H9 (cell line): Measurements from ENCODE around the gene DDX39A. TPM values are rescaled to one million over a fixed set of nuclear protein-coding genes. Genes with fewer than 3 reads are reported as not detected.

Experiments used
- DNase-seq: peaks from one replicate; pipeline ENCODE4 v3.0.0-alpha.2; 2017
- H2AFZ ChIP-seq: one replicate; pipeline ENCODE4 v1.6.1; 2013; ENCODE audit warnings: mild to moderate bottlenecking, low read length, control low read depth, moderate library complexity
- H2AK5ac ChIP-seq: 2 replicates; pipeline ENCODE4 v1.6.1; 2013; ENCODE audit warnings: low read length, control low read depth, mixed read lengths; ENCODE audit not compliant: insufficient read length
- H2BK120ac ChIP-seq: one replicate; pipeline ENCODE4 v1.6.1; 2013; ENCODE audit warnings: low read depth, mild to moderate bottlenecking, low read length, control low read depth, inconsistent platforms; ENCODE audit not compliant: poor library complexity, severe bottlenecking
- H2BK12ac ChIP-seq: 2 replicates; pipeline ENCODE4 v1.6.1; 2013; ENCODE audit warnings: low read length, control low read depth, mixed read lengths, low read depth; ENCODE audit not compliant: insufficient read length
- H2BK15ac ChIP-seq: 2 replicates; pipeline ENCODE4 v1.6.1; 2013; ENCODE audit warnings: low read depth, low read length, control low read depth
- H2BK20ac ChIP-seq: one replicate; pipeline ENCODE4 v1.6.1; 2013; ENCODE audit warnings: low read depth, mild to moderate bottlenecking, low read length, control low read depth, inconsistent platforms; ENCODE audit not compliant: poor library complexity, severe bottlenecking
- H2BK5ac ChIP-seq: 2 replicates; pipeline ENCODE4 v1.6.1; 2013; ENCODE audit warnings: low read length, control low read depth, mixed read lengths; ENCODE audit not compliant: insufficient read length
- H3K14ac ChIP-seq: 2 replicates; pipeline ENCODE4 v1.6.1; 2013; ENCODE audit warnings: low read length, control low read depth; ENCODE audit not compliant: insufficient read depth
- H3K18ac ChIP-seq: 2 replicates; pipeline ENCODE4 v1.6.1; 2013; ENCODE audit warnings: low read depth, mild to moderate bottlenecking, mixed read lengths, low read length, control low read depth; ENCODE audit not compliant: insufficient read length
- H3K23ac ChIP-seq: 2 replicates; pipeline ENCODE4 v1.6.1; 2013; ENCODE audit warnings: low read length, control low read depth, mixed read lengths, low read depth; ENCODE audit not compliant: insufficient read length
- H3K23me2 ChIP-seq: 2 replicates; pipeline ENCODE4 v1.6.1; 2013; ENCODE audit warnings: low read depth, mild to moderate bottlenecking, mixed read lengths, low read length, control low read depth; ENCODE audit not compliant: insufficient read length, poor library complexity, severe bottlenecking
- H3K27ac ChIP-seq: 2 replicates; pipeline ENCODE4 v1.5.1; 2013; ENCODE audit warnings: low read length, control low read depth, mixed read lengths, low read depth; ENCODE audit not compliant: insufficient read length
- H3K27me3 ChIP-seq: 2 replicates; pipeline ENCODE4 v1.6.1; 2013; ENCODE audit warnings: low read length, control low read depth, inconsistent platforms; ENCODE audit not compliant: insufficient read depth
- H3K4ac ChIP-seq: 2 replicates; pipeline ENCODE4 v1.6.1; 2013; ENCODE audit warnings: low read depth, mild to moderate bottlenecking, control low read depth, inconsistent platforms, low read length, moderate library complexity
- H3K4me1 ChIP-seq: 2 replicates; pipeline ENCODE4 v1.6.1; 2013; ENCODE audit warnings: low read length, control low read depth, inconsistent platforms; ENCODE audit not compliant: insufficient read depth
- H3K4me2 ChIP-seq: 2 replicates; pipeline ENCODE4 v1.6.1; 2013; ENCODE audit warnings: low read length, control low read depth, mixed read lengths; ENCODE audit not compliant: insufficient read length, insufficient read depth
- H3K56ac ChIP-seq: 2 replicates; pipeline ENCODE4 v1.6.1; 2013; ENCODE audit warnings: low read depth, mild to moderate bottlenecking, mixed read lengths, low read length, control low read depth; ENCODE audit not compliant: insufficient read length
- H3K79me1 ChIP-seq: 2 replicates; pipeline ENCODE4 v1.6.1; 2013; ENCODE audit warnings: low read depth, mild to moderate bottlenecking, moderate library complexity, low read length, control low read depth, inconsistent platforms; ENCODE audit not compliant: insufficient read depth, poor library complexity, severe bottlenecking
- H3K79me2 ChIP-seq: 2 replicates; pipeline ENCODE4 v1.6.1; 2013; ENCODE audit warnings: low read length, control low read depth, inconsistent platforms; ENCODE audit not compliant: insufficient read depth
- H3K9ac ChIP-seq: 2 replicates; pipeline ENCODE4 v1.6.1; 2013; ENCODE audit warnings: low read length, control low read depth, mixed read lengths; ENCODE audit not compliant: insufficient read length; ENCODE audit errors: extremely low read depth
- H3K9me3 ChIP-seq: one replicate; pipeline ENCODE4 v1.6.1; 2013; ENCODE audit warnings: low read depth, low read length, inconsistent platforms; ENCODE audit not compliant: control insufficient read depth
- H3T11ph ChIP-seq: one replicate; pipeline ENCODE4 v1.6.1; 2013; ENCODE audit warnings: mild to moderate bottlenecking, low read length, control low read depth, inconsistent platforms
- H4K20me1 ChIP-seq: one replicate; pipeline ENCODE4 v1.6.1; 2013; ENCODE audit not compliant: control insufficient read depth, insufficient read length, insufficient read depth
- H4K5ac ChIP-seq: 2 replicates; pipeline ENCODE4 v1.6.1; 2013; ENCODE audit warnings: low read depth, mild to moderate bottlenecking, mixed read lengths, low read length, control low read depth; ENCODE audit not compliant: insufficient read length
- H4K8ac ChIP-seq: replicated peaks from 2 replicates; pipeline ENCODE4 v1.6.1; 2013; ENCODE audit warnings: low read length, control low read depth, mixed read lengths, low read depth; ENCODE audit not compliant: insufficient read length
- H4K91ac ChIP-seq: 2 replicates; pipeline ENCODE4 v1.6.1; 2013; ENCODE audit warnings: low read depth, mild to moderate bottlenecking, moderate library complexity, mixed read lengths, low read length, control low read depth; ENCODE audit not compliant: insufficient read length
- H3K27ac Mint-ChIP-seq, 3 experiments: 2 replicates in 2 of 3; 3 replicates in 1 of 3; pipeline ENCODE4 v1.8.0; 2020 to 2021; ENCODE audit warnings: mixed read lengths in 3 of 3, mild to moderate bottlenecking in 1 of 3, moderate library complexity in 1 of 3
- H3K27me3 Mint-ChIP-seq: 2 replicates; pipeline ENCODE4 v1.8.0; 2021; ENCODE audit warnings: low read depth, mild to moderate bottlenecking, moderate library complexity, mixed read lengths
- H3K36me3 Mint-ChIP-seq, 3 experiments: 2 replicates in 2 of 3; 3 replicates in 1 of 3; pipeline ENCODE4 v1.8.0; 2020 to 2021; ENCODE audit warnings: low read depth in 3 of 3, mixed read lengths in 3 of 3; ENCODE audit not compliant: insufficient read depth in 1 of 3
- H3K4me1 Mint-ChIP-seq, 2 experiments: 2 replicates each; pipeline ENCODE4 v1.8.0; 2020; ENCODE audit warnings: mixed read lengths in 2 of 2
- H3K4me3 Mint-ChIP-seq, 2 experiments: 2 replicates in 1 of 2; 3 replicates in 1 of 2; pipeline ENCODE4 v1.8.0; 2020 to 2021; ENCODE audit warnings: mild to moderate bottlenecking in 2 of 2, mixed read lengths in 2 of 2, moderate library complexity in 1 of 2
- H3K9me3 Mint-ChIP-seq, 2 experiments: 2 replicates in 1 of 2; 3 replicates in 1 of 2; pipeline ENCODE4 v1.8.0; 2020; ENCODE audit warnings: mild to moderate bottlenecking in 2 of 2, mixed read lengths in 2 of 2, moderate library complexity in 1 of 2
- CTCF ChIP-seq: fragments of 200-600 bp; sonication (generic); conservative IDR thresholded peaks from 3 replicates; pipeline ENCODE4 v1.8.0; 2021; ENCODE audit warnings: antibody characterized with exemption, mild to moderate bottlenecking
- WGBS: extraction: QIAGEN DNeasy Blood & Tissue Kit; methylation state at CpG from one replicate; pipeline ENCODE4 v1.1.7; 2013; ENCODE audit warnings: missing lambda C conversion rate, low lambda C conversion rate, mixed read lengths; ENCODE audit not compliant: insufficient read length; ENCODE audit errors: extremely low coverage; 5-methylcytosine and 5-hydroxymethylcytosine counted together
- total RNA-seq: library from RNA; stranded (reverse); gene quantifications from 2 replicates; pipeline ENCODE4 v1.2.1, GENCODE V29; 2021

Gene DDX39A
- total RNA-seq, 1 experiment from 2014 or later, result 137 TPM

GRCh38 chr19:14428882-14429416 is 9.8 kb upstream of the DDX39A start:
- H3K27me3 ChIP-seq, result no peaks in the 10 kb centered on the region
- H2BK15ac ChIP-seq, result no peak overlapping the region
- no peak for DNase-seq
- no peak overlapping the region for H3K14ac ChIP-seq
- TF ChIP-seq CTCF, result no peak
- no peak overlapping the region for H4K5ac ChIP-seq
- no peak overlapping the region for H3K27ac ChIP-seq
- H3K18ac ChIP-seq, result no peak overlapping the region
- Mint-ChIP-seq H3K4me3 (no peak overlapping the region), H3K36me3 (no peaks in the 10 kb centered on the region), H3K4me1 (peaks cover 6 to 7% of the 10 kb centered on the region in 2 experiments; a peak in 3 of 4 replicates), H3K9me3 (no peaks in the 10 kb centered on the region; a peak in 1 of 5 replicates), H3K27ac (no peak overlapping the region), H3K27me3 (peaks cover 20% of the 10 kb centered on the region)
- peaks cover 6% of the 10 kb centered on the region for H3K23me2 ChIP-seq
- no peak overlapping the region for H2BK5ac ChIP-seq
- H4K91ac ChIP-seq, result no peak overlapping the region
- H3K56ac ChIP-seq, result no peak overlapping the region
- no CpG with 5 or more reads among the region's 4 CpGs for WGBS
- H3K4me1 ChIP-seq, result no peaks in the 10 kb centered on the region
- no peak overlapping the region for H3K23ac ChIP-seq
- no peak overlapping the region for H2BK20ac ChIP-seq
- H3T11ph ChIP-seq, result no peak overlapping the region
- H2BK120ac ChIP-seq, result no peak overlapping the region
- H4K8ac ChIP-seq, result no peak overlapping the region
- no peak overlapping the region for H2AK5ac ChIP-seq
- no peak overlapping the region for H3K4ac ChIP-seq
- no peak overlapping the region for H2AFZ ChIP-seq
- H2BK12ac ChIP-seq, result no peak overlapping the region
- no peak overlapping the region for H3K4me2 ChIP-seq
- 0 out of 2 replicates have a peak, but pooled peaks cover under 1% of the 10 kb centered on the region for H3K79me2 ChIP-seq
- no peak overlapping the region for H3K9ac ChIP-seq
- no peaks in the 10 kb centered on the region for H3K79me1 ChIP-seq
- no peaks in the 10 kb centered on the region for H3K9me3 ChIP-seq
- H4K20me1 ChIP-seq, result no peaks in the 10 kb centered on the region
